ENCODE measurements around the gene ADAM15. TPM values are rescaled to one million over a fixed set of nuclear protein-coding genes. Genes with fewer than 3 reads are reported as not detected.
A peak's percentile ranks its signal among the peaks of the same experiment; 100 is the strongest.

The ADAM15 gene
- total RNA-seq, 2 experiments from 2014 or later, result 17.2 to 20.1 TPM

DNA sequence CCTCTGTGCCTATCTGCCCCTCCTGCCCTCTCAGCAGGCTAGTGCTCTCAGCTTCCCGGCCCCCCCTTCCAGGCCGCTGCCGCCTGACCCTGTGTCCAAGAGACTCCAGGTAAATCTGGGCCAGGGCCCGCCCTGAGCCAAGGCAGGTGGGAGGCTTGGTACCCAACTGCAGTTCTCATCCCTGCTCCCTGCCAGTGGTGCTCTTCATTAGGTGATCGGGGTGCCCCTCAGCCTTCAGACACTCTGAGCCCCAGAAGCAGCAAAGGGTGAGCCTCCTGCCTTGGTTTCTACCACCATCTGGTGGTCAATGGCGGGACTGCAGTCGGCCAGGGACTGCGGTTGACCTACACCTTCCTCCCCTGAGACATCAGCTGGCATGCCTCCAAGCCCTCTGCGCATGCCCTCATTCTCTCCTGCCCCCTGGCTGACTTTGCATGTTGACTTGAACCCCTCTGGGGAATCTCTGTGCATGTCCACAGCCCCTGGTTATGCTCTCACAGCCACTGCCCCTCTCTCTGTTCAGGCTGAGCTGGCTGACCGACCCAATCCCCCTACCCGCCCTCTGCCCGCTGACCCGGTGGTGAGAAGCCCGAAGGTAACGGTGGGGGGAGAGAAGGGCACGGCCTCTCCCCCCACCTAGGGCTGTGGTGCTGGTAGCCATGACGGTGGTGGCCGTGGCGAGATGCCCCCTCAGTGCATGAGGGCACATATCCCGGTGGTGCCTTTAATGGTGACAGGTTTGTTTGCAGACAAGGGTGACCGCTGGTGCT lies 10.4 kb downstream of the ADAM15 start:
- H3K36me3 Mint-ChIP-seq (ENCODE audit: low read depth), result peaks cover 8% of the 10 kb centered on the region
- H3K27me3 Mint-ChIP-seq, result no peaks in the 10 kb centered on the region
- Histone ChIP-seq H3K4me3 (ENCODE audit: low read length) (no peak overlapping the region), H3K36me3 (ENCODE audit: insufficient read depth, low read length) (peaks cover 15% of the 10 kb centered on the region), H3K9me3 (ENCODE audit: control insufficient read depth in 1 of 2, insufficient read depth in 1 of 2, low read length in 2 of 2) (no peaks in the 10 kb centered on the region), H3K27me3 (ENCODE audit: control insufficient read depth in 1 of 2, insufficient read depth in 2 of 2, low read length in 2 of 2) (no peaks in the 10 kb centered on the region), H3K4me1 (ENCODE audit: insufficient read depth, low read length) (peaks cover 41% of the 10 kb centered on the region), H3K27ac (ENCODE audit: low read depth in 1 of 2, low read length in 2 of 2) (no peak overlapping the region)
- no peaks in the 10 kb centered on the region for H3K9me3 Mint-ChIP-seq
- peak; percentile 54 for ATAC-seq (ENCODE audit: poor library complexity)
- intact Hi-C loops (cut with DNase I, micrococcal nuclease), result loop anchor here (1.0 to 5.0 kb wide), 9 partner anchors 16 to 654 kb away; partner anchors contain the start of genes IL6R (in 1 of the 2), PYGO2 (in 1 of the 2), UBE2Q1 (in 1 of the 2) and ZBTB7B (in 1 of the 2)
- peak overlapping the region; percentile 51 for H3K27ac Mint-ChIP-seq
- H3K4me3 Mint-ChIP-seq, result peak overlapping the region; percentile 85
- peaks cover 32% of the 10 kb centered on the region for H3K4me1 Mint-ChIP-seq (ENCODE audit: low read depth)
- peak; percentile 98 for TF ChIP-seq CTCF (IDR thresholded peaks at IDR 0.05)
- ChIA-PET POLR2A (interaction anchor here (0.6 to 1.4 kb wide), 6 partner anchors 9 to 23 kb away, joined by 3 to 10 read pairs (median 4); partner anchors contain the start of genes ADAM15 and EFNA3), CTCF (interaction anchor here (0.6 to 6.5 kb wide), 32 partner anchors 10 to 1196 kb away, joined by 3 to 78 read pairs (median 4); partner anchors contain the start of genes ADAM15, EFNA3, FLAD1 and KRTCAP2)
- DNase-seq, result peak; percentile 88 to 98 (median 94)

GRCh38 chr1:155062151-155062686 lies 11.1 kb downstream of the ADAM15 start:
- no peaks in the 10 kb centered on the region for H3K27me3 Mint-ChIP-seq
- DNase-seq, result peak in 2 of 14 experiments; percentile 27 to 60
- H3K36me3 Mint-ChIP-seq (ENCODE audit: low read depth), result peaks cover 15% of the 10 kb centered on the region
- TF ChIP-seq CTCF (IDR thresholded peaks at IDR 0.05), result no peak
- no peaks in the 10 kb centered on the region for H3K27me3 ChIP-seq (ENCODE audit: control insufficient read depth in 1 of 2, insufficient read depth in 2 of 2, low read length in 2 of 2)
- H3K9me3 Mint-ChIP-seq, result no peaks in the 10 kb centered on the region
- ATAC-seq (ENCODE audit: poor library complexity), result no peak
- CTCF ChIA-PET, result interaction anchor here (0.6 to 6.5 kb wide), 32 partner anchors 9 to 1196 kb away, joined by 3 to 78 read pairs (median 4); partner anchors contain the start of genes ADAM15, EFNA3, FLAD1 and KRTCAP2
- intact Hi-C loops (cut with DNase I, micrococcal nuclease), result loop anchor here (1.0 to 5.0 kb wide), 6 partner anchors 22 to 655 kb away; partner anchors contain the start of genes IL6R (in 1 of the 2), PYGO2 (in 1 of the 2), UBE2Q1 (in 1 of the 2) and ZBTB7B (in 1 of the 2)
- H3K27ac Mint-ChIP-seq, result no peak overlapping the region
- H3K4me3 Mint-ChIP-seq, result peak overlapping the region; percentile 93
- H3K36me3 ChIP-seq (ENCODE audit: insufficient read depth, low read length), result peaks cover 17% of the 10 kb centered on the region
- H3K4me1 Mint-ChIP-seq (ENCODE audit: low read depth), result peaks cover 32% of the 10 kb centered on the region
- POLR2A ChIA-PET, result interaction anchor here (0.6 to 2.3 kb wide), 7 partner anchors 9 to 23 kb away, joined by 3 to 23 read pairs (median 4); partner anchors contain the start of genes ADAM15 and EFNA3
- H3K4me3 ChIP-seq (ENCODE audit: low read length), result no peak overlapping the region
- no peak overlapping the region for H3K27ac ChIP-seq (ENCODE audit: low read depth in 1 of 2, low read length in 2 of 2)
- peaks cover 41% of the 10 kb centered on the region for H3K4me1 ChIP-seq (ENCODE audit: insufficient read depth, low read length)
- H3K9me3 ChIP-seq (ENCODE audit: control insufficient read depth in 1 of 2, insufficient read depth in 1 of 2, low read length in 2 of 2), result no peaks in the 10 kb centered on the region

- H3K36me3 Mint-ChIP-seq (ENCODE audit: low read depth), result peaks cover 15% of the 10 kb centered on the region
- H3K4me3 ChIP-seq (ENCODE audit: low read length), result peak overlapping the region; percentile 76
- POLR2A ChIA-PET, result interaction anchor here (0.6 to 2.3 kb wide), 6 partner anchors 10 to 80 kb away, joined by 3 to 23 read pairs (median 3); partner anchors contain the start of genes ADAM15, EFNA3 and FLAD1
- no peak overlapping the region for H3K27ac ChIP-seq (ENCODE audit: low read depth in 1 of 2, low read length in 2 of 2)
- ATAC-seq (ENCODE audit: poor library complexity) (peak; percentile 46), DNase-seq (peak; percentile 59 to 82 (median 74))
- H3K4me1 ChIP-seq (ENCODE audit: insufficient read depth, low read length), result peaks cover 41% of the 10 kb centered on the region
- CTCF ChIA-PET, result interaction anchor here (0.7 to 6.5 kb wide), 9 partner anchors 8 to 584 kb away, joined by 3 to 78 read pairs (median 6); no protein-coding TSS in a partner anchor
- peak overlapping the region; percentile 43 for H3K27ac Mint-ChIP-seq
- H3K4me3 Mint-ChIP-seq, result peak overlapping the region; percentile 93
- intact Hi-C loops (cut with DNase I, micrococcal nuclease), result loop anchor here (1.0 to 5.0 kb wide), 7 partner anchors 21 to 656 kb away; partner anchors contain the start of genes IL6R (in 1 of the 2), PYGO2 (in 1 of the 2), UBE2Q1 (in 1 of the 2) and ZBTB7B (in 1 of the 2)
- peaks cover 13% of the 10 kb centered on the region for H3K36me3 ChIP-seq (ENCODE audit: insufficient read depth, low read length)
- peak; percentile 81 for TF ChIP-seq CTCF (IDR thresholded peaks at IDR 0.05)
- H3K4me1 Mint-ChIP-seq (ENCODE audit: low read depth), result peaks cover 32% of the 10 kb centered on the region
- no peaks in the 10 kb centered on the region for H3K9me3 ChIP-seq (ENCODE audit: control insufficient read depth in 1 of 2, insufficient read depth in 1 of 2, low read length in 2 of 2)
- no peaks in the 10 kb centered on the region for H3K9me3 Mint-ChIP-seq
- no peaks in the 10 kb centered on the region for H3K27me3 Mint-ChIP-seq
- H3K27me3 ChIP-seq (ENCODE audit: control insufficient read depth in 1 of 2, insufficient read depth in 2 of 2, low read length in 2 of 2), result no peaks in the 10 kb centered on the region
Observed at GRCh38 chr1:155062702-155063411, 11.7 kb downstream of the ADAM15 start.

Measured in CD4-positive, alpha-beta T cell (primary cell).